Mesenchymal stem cell (in vitro differentiated cells and primary cell): ENCODE measurements around the gene SAP130. TPM values are rescaled to one million over a fixed set of nuclear protein-coding genes. Genes with fewer than 3 reads are reported as not detected.

Experiments used
- DNase-seq: peaks from one replicate; pipeline ENCODE4 v3.0.0-alpha.2; 2013
- H2AFZ ChIP-seq: one replicate; pipeline ENCODE4 v1.6.1; 2013; ENCODE audit warnings: low read depth, mild to moderate bottlenecking, control low read depth, inconsistent platforms, low read length, moderate library complexity
- H2AK5ac ChIP-seq: 2 replicates; pipeline ENCODE4 v1.6.1; 2013; ENCODE audit warnings: low read length, moderate library complexity, mild to moderate bottlenecking, inconsistent platforms; ENCODE audit not compliant: severe bottlenecking
- H2BK120ac ChIP-seq: one replicate; pipeline ENCODE4 v1.6.1; 2013; ENCODE audit warnings: low read depth, mild to moderate bottlenecking, inconsistent platforms, low read length, moderate library complexity
- H2BK12ac ChIP-seq, 2 experiments: one replicate each; pipeline ENCODE4 v1.6.1; 2013; ENCODE audit warnings: inconsistent platforms in 2 of 2, low read length in 2 of 2, mild to moderate bottlenecking in 2 of 2, moderate library complexity in 2 of 2, control low read depth in 1 of 2
- H2BK15ac ChIP-seq: one replicate; pipeline ENCODE4 v1.6.1; 2013; ENCODE audit warnings: mild to moderate bottlenecking, low read depth, inconsistent platforms; ENCODE audit not compliant: poor library complexity, severe bottlenecking
- H2BK5ac ChIP-seq: 2 replicates; pipeline ENCODE4 v1.6.1; 2013; ENCODE audit warnings: low read depth, mild to moderate bottlenecking, low read length, control low read depth, inconsistent platforms; ENCODE audit not compliant: poor library complexity, severe bottlenecking
- H3K14ac ChIP-seq, 2 experiments: one replicate each; pipeline ENCODE4 v1.6.1; 2013; ENCODE audit warnings: inconsistent platforms in 2 of 2, low read length in 2 of 2, control low read depth in 1 of 2, mild to moderate bottlenecking in 1 of 2, moderate library complexity in 1 of 2
- H3K18ac ChIP-seq, 2 experiments: one replicate each; pipeline ENCODE4 v1.6.1; 2013; ENCODE audit warnings: inconsistent platforms in 2 of 2, low read length in 2 of 2, control low read depth in 1 of 2, low read depth in 1 of 2, mild to moderate bottlenecking in 1 of 2
- H3K23ac ChIP-seq, 2 experiments: one replicate each; pipeline ENCODE4 v1.6.1; 2013; ENCODE audit warnings: inconsistent platforms in 2 of 2, low read length in 2 of 2, mild to moderate bottlenecking in 2 of 2, moderate library complexity in 2 of 2, control low read depth in 1 of 2
- H3K27ac ChIP-seq: 2 replicates; pipeline ENCODE4 v1.5.1; 2013; ENCODE audit warnings: mild to moderate bottlenecking, moderate library complexity, low read length, control low read depth, inconsistent platforms; ENCODE audit not compliant: poor library complexity, severe bottlenecking
- H3K27me3 ChIP-seq, 2 experiments: 2 replicates each; pipeline versions ENCODE4 v1.6.1 to v1.7.0; 2013; ENCODE audit warnings: low read length in 2 of 2, mild to moderate bottlenecking in 2 of 2, moderate library complexity in 2 of 2, control low read depth in 1 of 2, inconsistent platforms in 1 of 2; ENCODE audit not compliant: control insufficient read depth in 1 of 2, insufficient read depth in 1 of 2
- H3K36me3 ChIP-seq, 2 experiments: 2 replicates each; pipeline versions ENCODE4 v1.6.1 to v1.7.0; 2013; ENCODE audit warnings: low read length in 2 of 2, control low read depth in 1 of 2, inconsistent platforms in 1 of 2, low read depth in 1 of 2, mild to moderate bottlenecking in 1 of 2; ENCODE audit not compliant: insufficient read depth in 2 of 2, control insufficient read depth in 1 of 2
- H3K4ac ChIP-seq, 2 experiments: one replicate each; pipeline ENCODE4 v1.6.1; 2013; ENCODE audit warnings: inconsistent platforms in 2 of 2, low read length in 2 of 2, mild to moderate bottlenecking in 2 of 2, moderate library complexity in 2 of 2, control low read depth in 1 of 2, low read depth in 1 of 2
- H3K4me1 ChIP-seq: 2 replicates; pipeline ENCODE4 v1.6.1; 2013; ENCODE audit warnings: low read depth, low read length, control low read depth; ENCODE audit not compliant: control insufficient read depth, insufficient read depth
- H3K4me2 ChIP-seq: 2 replicates; pipeline ENCODE4 v1.6.1; 2013; ENCODE audit warnings: low read length, mild to moderate bottlenecking, inconsistent platforms; ENCODE audit not compliant: poor library complexity, severe bottlenecking
- H3K4me3 ChIP-seq, 2 experiments: 2 replicates each; pipeline versions ENCODE4 v1.5.1 to v1.7.0; 2013; ENCODE audit warnings: low read length in 2 of 2, mild to moderate bottlenecking in 2 of 2, control low read depth in 1 of 2, low read depth in 1 of 2; ENCODE audit not compliant: insufficient read depth in 1 of 2
- H3K79me1 ChIP-seq: replicated peaks from 2 replicates; pipeline ENCODE4 v1.6.1; 2013; ENCODE audit warnings: mild to moderate bottlenecking, control low read depth, low read length, inconsistent platforms; ENCODE audit not compliant: poor library complexity, severe bottlenecking
- H3K9ac ChIP-seq: 2 replicates; pipeline ENCODE4 v1.7.0; 2013; ENCODE audit warnings: mild to moderate bottlenecking, low read length, moderate library complexity
- H3K9me3 ChIP-seq: 2 replicates; pipeline ENCODE4 v1.7.0; 2013; ENCODE audit warnings: mild to moderate bottlenecking, low read length; ENCODE audit not compliant: control insufficient read depth
- H4K8ac ChIP-seq: one replicate; pipeline ENCODE4 v1.6.1; 2013; ENCODE audit warnings: inconsistent platforms, mild to moderate bottlenecking, low read length, moderate library complexity
- H4K91ac ChIP-seq: one replicate; pipeline ENCODE4 v1.6.1; 2013; ENCODE audit warnings: mild to moderate bottlenecking, low read length, inconsistent platforms
- WGBS: methylation state at CpG from one replicate; pipeline ENCODE4 v1.1.7; 2013; ENCODE audit warnings: mixed read lengths; 5-methylcytosine and 5-hydroxymethylcytosine counted together
- polyA plus RNA-seq, 2 experiments: library from polyadenylated mRNA; stranded (reverse); fragments of 200-250 nt; gene quantifications; one replicate each; pipeline ENCODE4 v1.2.3, GENCODE V29; 2013

SAP130 gene
- 15.6 TPM for polyA plus RNA-seq (2013, experiment 1 of 2)
- polyA plus RNA-seq (2013, experiment 2 of 2) = 15.0 TPM

GRCh38 chr2:128027801-128028667 lies at the start of gene SAP130:
Gene SAP130, minus strand, starts transcription at chr2:128028059. Its CDS starts 1,767 bp downstream, at chr2:128026292.
- H3K9me3 ChIP-seq = peaks cover 12% of the 10 kb centered on the region
- H3K79me1 ChIP-seq = peaks cover 10% of the 10 kb centered on the region
- peak within 1 kb of the TSS; percentile 31 to 99 for H3K18ac ChIP-seq
- DNase-seq = peak; percentile 95
- peak within 1 kb of the TSS; percentile 38 for H3K27ac ChIP-seq
- H4K91ac ChIP-seq = peak within 1 kb of the TSS; percentile 60
- peak within 1 kb of the TSS; percentile 96 for H3K9ac ChIP-seq
- H3K4me2 ChIP-seq = peak within 1 kb of the TSS; percentile 100
- H3K4ac ChIP-seq = peak within 1 kb of the TSS in 1 of 2 experiments; percentile 96
- peak within 1 kb of the TSS; percentile 98 for H2AFZ ChIP-seq
- H3K36me3 ChIP-seq = peaks cover 0 to 8% of the 10 kb centered on the region in 2 experiments
- H2BK15ac ChIP-seq = peak within 1 kb of the TSS; percentile 96
- WGBS = under 1% methylated on average over 97 of the region's 106 CpGs
- H3K14ac ChIP-seq = peak within 1 kb of the TSS in 1 of 2 experiments; percentile 100
- H4K8ac ChIP-seq = peak within 1 kb of the TSS; percentile 71
- peak within 1 kb of the TSS in 1 of 2 experiments; percentile 78 for H3K23ac ChIP-seq
- H2AK5ac ChIP-seq = no peak within 1 kb of the TSS
- H3K27me3 ChIP-seq = peaks cover 0 to 3% of the 10 kb centered on the region in 2 experiments
- H3K4me3 ChIP-seq = peak within 1 kb of the TSS; percentile 94 to 97
- peak within 1 kb of the TSS in 1 of 2 experiments; percentile 78 for H2BK12ac ChIP-seq
- no peak within 1 kb of the TSS for H2BK5ac ChIP-seq
- peak within 1 kb of the TSS; percentile 71 for H2BK120ac ChIP-seq
- H3K4me1 ChIP-seq = peaks cover 2% of the 10 kb centered on the region

GRCh38 chr2:128076461-128077106 lies 48.7 kb upstream of the SAP130 start:
- DNase-seq = no peak
- Histone ChIP-seq H3K4ac (no peak overlapping the region), H4K91ac (no peak overlapping the region), H3K27ac (no peak overlapping the region), H3K36me3 (no peaks in the 10 kb centered on the region), H2BK120ac (no peak overlapping the region), H3K4me1 (no peaks in the 10 kb centered on the region), H3K4me2 (no peak overlapping the region), H3K23ac (no peak overlapping the region), H2AFZ (no peak overlapping the region), H3K9ac (no peak overlapping the region), H2BK5ac (no peak overlapping the region), H3K27me3 (peaks cover 7 to 8% of the 10 kb centered on the region in 2 experiments), H3K4me3 (no peak overlapping the region), H3K9me3 (no peaks in the 10 kb centered on the region), H4K8ac (no peak overlapping the region), H2AK5ac (no peak overlapping the region), H2BK15ac (no peak overlapping the region), H2BK12ac (no peak overlapping the region), H3K18ac (no peak overlapping the region), H3K14ac (no peak overlapping the region), H3K79me1 (no peaks in the 10 kb centered on the region)
- WGBS = 92% methylated on average over 6 of the region's 7 CpGs

- 82% methylated on average over 3 of the region's 3 CpGs for WGBS
- DNase-seq = no peak
- H3K4me2 ChIP-seq = no peak overlapping the region
Measured at GRCh38 chr2:128073278-128073677, 45.4 kb upstream of the SAP130 start.

GRCh38 chr2:128069769-128070168 lies 41.9 kb upstream of the SAP130 start:
- no peaks in the 10 kb centered on the region for H3K4me1 ChIP-seq
- WGBS = 93% methylated on average over 4 of the region's 5 CpGs
- H4K8ac ChIP-seq = no peak overlapping the region
- no peak overlapping the region for H3K4ac ChIP-seq
- H3K27me3 ChIP-seq = no peaks in the 10 kb centered on the region
- H2BK12ac ChIP-seq = no peak overlapping the region
- H3K27ac ChIP-seq = no peak overlapping the region
- H3K4me2 ChIP-seq = no peak overlapping the region
- no peak for DNase-seq
- H3K23ac ChIP-seq = no peak overlapping the region
- H2AFZ ChIP-seq = no peak overlapping the region
- H3K79me1 ChIP-seq = no peaks in the 10 kb centered on the region
- no peak overlapping the region for H2BK120ac ChIP-seq
- no peak overlapping the region for H4K91ac ChIP-seq
- H2BK15ac ChIP-seq = no peak overlapping the region
- H3K9me3 ChIP-seq = no peaks in the 10 kb centered on the region
- H3K18ac ChIP-seq = no peak overlapping the region
- H3K36me3 ChIP-seq = no peaks in the 10 kb centered on the region
- H3K14ac ChIP-seq = no peak overlapping the region
- H2BK5ac ChIP-seq = no peak overlapping the region
- H3K4me3 ChIP-seq = no peak overlapping the region
- H2AK5ac ChIP-seq = no peak overlapping the region
- H3K9ac ChIP-seq = no peak overlapping the region

More at GRCh38 chr2:128073278-128073677, 45.4 kb upstream of the SAP130 start:
- no peak overlapping the region for H2BK120ac ChIP-seq
- H3K4ac ChIP-seq = no peak overlapping the region
- H3K27me3 ChIP-seq = no peaks in the 10 kb centered on the region
- H2BK5ac ChIP-seq = no peak overlapping the region
- H4K8ac ChIP-seq = no peak overlapping the region
- no peak overlapping the region for H2AFZ ChIP-seq
- H3K4me3 ChIP-seq = no peak overlapping the region
- H3K14ac ChIP-seq = no peak overlapping the region
- H2BK15ac ChIP-seq = no peak overlapping the region
- no peaks in the 10 kb centered on the region for H3K9me3 ChIP-seq
- no peak overlapping the region for H2BK12ac ChIP-seq
- no peaks in the 10 kb centered on the region for H3K4me1 ChIP-seq
- no peak overlapping the region for H3K9ac ChIP-seq
- H4K91ac ChIP-seq = no peak overlapping the region
- H3K23ac ChIP-seq = no peak overlapping the region
- H2AK5ac ChIP-seq = no peak overlapping the region
- H3K27ac ChIP-seq = no peak overlapping the region
- no peak overlapping the region for H3K18ac ChIP-seq
- no peaks in the 10 kb centered on the region for H3K79me1 ChIP-seq
- no peaks in the 10 kb centered on the region for H3K36me3 ChIP-seq
